T47D (cell line): ENCODE measurements around the gene TNIK.
A peak's percentile ranks its signal among the peaks of the same experiment; 100 is the strongest.

Experiments used
- DNase-seq, 2 experiments: peaks; one replicate each; pipeline versions ENCODE4 v3.0.0 to v3.0.0-alpha.2; 2011 to 2012; ENCODE audit warnings: low read depth in 1 of 2, low spot score in 1 of 2
- JUND ChIP-seq: IDR thresholded peaks from 2 replicates; pipeline ENCODE4 v1.6.1; 2012; ENCODE audit warnings: low read depth
- in situ Hi-C: cut with HindIII; loops from 2 replicates; pipeline ENCODE4 v1.10.0; 2016; ENCODE audit warnings: low sequenced_read_pairs, low pct_unique_long_range_greater_than_20kb

The TNIK gene

DNA sequence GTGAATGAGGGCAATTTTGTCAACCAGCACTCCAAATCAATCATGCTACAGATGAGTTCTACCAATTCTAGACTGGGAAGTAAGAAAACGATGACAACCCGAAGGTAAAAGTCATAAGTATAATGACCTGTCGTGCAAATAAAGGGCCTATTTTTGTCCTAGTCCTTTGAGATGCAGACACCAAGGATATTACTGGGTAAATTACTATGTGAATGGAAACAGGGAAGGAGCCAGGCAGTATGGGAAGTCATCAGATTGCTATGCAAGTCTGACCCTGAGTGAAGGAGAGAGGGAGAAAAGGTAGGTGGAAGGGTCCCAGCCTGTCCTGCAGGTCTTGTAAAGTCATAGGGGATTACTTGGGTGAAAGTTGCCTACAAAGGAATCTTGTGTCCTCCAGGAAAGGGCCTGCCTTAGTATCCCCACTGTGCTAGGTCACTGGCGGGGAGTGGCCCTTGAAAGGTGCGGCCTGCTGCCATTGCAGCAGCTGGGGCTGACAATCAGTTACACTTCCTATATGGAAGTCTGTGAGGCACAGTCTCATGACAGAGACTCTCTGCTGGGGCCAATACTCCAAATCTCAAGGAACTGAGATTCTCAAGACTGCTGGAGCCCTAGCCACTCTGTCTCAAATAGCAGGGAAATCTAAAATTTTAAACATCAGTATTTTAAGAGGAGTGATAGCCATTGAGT lies 283.8 kb downstream of the TNIK start:
- DNase-seq = no peak
- in situ Hi-C loops = no loop called here

GRCh38 chr3:171175741-171176234 lies 284.4 kb downstream of the TNIK start:
- in situ Hi-C loops = no loop called here
- TF ChIP-seq JUND = no peak
- DNase-seq = no peak

More for the DNA sequence above, 283.8 kb downstream of the TNIK start:
- TF ChIP-seq JUND = no peak

DNA sequence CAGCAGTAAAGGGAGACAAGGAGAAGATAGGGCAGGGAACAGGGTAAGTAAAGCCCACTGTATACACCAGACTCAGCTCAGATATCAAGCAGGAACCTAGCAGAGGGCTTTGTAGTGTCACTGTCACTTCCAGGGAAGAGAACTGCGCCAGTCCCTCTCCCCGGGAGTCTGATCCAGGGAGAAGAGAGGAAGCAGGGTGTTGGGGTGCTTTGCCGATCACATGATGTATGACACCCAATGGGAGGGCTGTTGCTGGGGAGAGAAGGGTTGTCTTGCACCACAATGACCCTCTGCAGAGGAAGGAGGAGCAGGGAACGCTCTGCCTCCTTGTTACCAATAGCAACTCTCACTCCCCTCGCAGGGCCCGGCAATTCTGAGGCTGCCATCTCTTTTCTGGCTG lies 286.5 kb downstream of the TNIK start:
- no peak for DNase-seq
- in situ Hi-C loops = no loop called here
- no peak for TF ChIP-seq JUND

- in situ Hi-C loops = no loop called here
- no peak for TF ChIP-seq JUND
- DNase-seq = peak in 1 of 2 experiments; percentile 33
Observed at GRCh38 chr3:171172070-171172469, 288.1 kb downstream of the TNIK start.

DNA sequence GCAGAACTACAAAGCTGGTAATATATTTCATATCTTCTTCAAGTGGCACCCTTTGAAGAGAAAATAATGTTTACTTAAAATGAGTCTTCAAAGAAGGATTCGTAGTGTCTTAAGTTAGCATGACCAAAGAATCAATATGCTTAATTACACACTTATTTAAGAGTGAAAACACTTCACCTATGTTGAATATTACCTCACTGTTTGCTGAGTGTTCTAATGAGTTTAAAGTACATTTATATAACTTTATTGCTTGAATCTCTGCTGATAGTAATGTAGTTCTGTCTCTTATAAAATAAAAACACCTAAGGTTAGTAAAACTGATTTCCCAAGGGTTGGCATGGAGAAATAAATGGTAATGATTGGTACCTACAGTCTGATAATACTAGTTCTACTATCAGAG lies 290.3 kb downstream of the TNIK start:
- DNase-seq = no peak
- TF ChIP-seq JUND = no peak
- in situ Hi-C loops = no loop called here

DNA sequence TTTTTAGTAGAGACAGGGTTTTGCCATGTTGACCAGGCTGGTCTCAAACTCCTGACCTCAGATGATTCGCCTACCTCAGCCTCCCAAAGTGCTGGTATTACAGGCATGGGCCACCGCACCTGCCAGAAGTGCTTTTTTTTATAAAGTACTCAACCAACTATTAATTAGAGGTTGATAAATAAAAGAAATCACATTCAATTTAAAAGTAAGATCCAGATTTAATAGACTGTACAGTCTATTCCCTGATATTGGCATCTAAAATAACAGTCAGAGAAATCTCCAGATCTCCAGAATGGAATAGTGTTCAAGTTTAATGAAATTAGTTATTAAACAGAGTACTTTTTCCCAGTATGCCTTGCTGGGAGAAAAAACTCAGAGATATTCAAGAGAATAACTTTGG lies 290.8 kb downstream of the TNIK start:
- no peak for DNase-seq
- TF ChIP-seq JUND = no peak
- in situ Hi-C loops = no loop called here

- in situ Hi-C loops = no loop called here
- TF ChIP-seq JUND = no peak
Observed at GRCh38 chr3:171168551-171168950, 291.7 kb downstream of the TNIK start.

DNA sequence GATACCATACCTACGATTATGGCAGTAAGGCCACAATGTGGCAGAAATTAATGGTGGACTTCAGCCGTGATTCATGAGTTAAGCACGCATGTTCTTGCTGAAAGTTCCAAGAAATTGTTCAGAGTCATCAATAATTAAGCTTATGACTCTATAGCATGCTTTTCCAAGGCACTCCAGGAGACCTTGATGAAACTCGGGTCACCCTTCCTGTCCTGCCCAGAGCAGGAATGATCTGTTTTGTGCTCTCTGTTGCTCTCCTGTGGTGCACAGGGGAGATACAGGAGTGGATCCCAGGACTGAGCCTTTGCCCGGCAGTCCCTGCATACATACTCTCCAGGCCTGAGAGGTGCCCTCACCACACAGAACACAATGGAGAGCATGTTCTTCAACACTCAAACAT lies 292.1 kb downstream of the TNIK start:
- in situ Hi-C loops = no loop called here
- peak; percentile 60 to 83 for DNase-seq
- no peak for TF ChIP-seq JUND

More at GRCh38 chr3:171168551-171168950, 291.7 kb downstream of the TNIK start:
- no peak for DNase-seq

DNA sequence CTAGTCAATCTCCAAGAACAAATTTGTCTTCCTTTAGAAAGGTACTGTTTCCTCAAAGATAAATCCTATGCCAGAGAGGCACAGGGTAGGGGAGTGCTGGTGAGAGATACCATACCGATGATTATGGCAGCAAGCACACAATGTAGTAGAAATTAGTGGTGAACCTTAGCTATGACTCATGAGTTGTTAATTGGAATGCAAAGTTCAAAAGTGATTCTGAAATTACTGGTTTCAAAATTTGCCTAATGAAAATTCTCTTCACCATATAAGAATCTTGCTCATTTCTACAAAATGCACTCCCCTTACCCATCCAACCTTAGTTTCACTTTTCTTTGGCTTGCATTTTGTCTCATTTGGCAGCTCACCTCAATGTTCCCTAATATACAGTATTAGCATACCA lies 294.2 kb downstream of the TNIK start:
- no peak for TF ChIP-seq JUND
- in situ Hi-C loops = no loop called here
- DNase-seq = no peak

DNA sequence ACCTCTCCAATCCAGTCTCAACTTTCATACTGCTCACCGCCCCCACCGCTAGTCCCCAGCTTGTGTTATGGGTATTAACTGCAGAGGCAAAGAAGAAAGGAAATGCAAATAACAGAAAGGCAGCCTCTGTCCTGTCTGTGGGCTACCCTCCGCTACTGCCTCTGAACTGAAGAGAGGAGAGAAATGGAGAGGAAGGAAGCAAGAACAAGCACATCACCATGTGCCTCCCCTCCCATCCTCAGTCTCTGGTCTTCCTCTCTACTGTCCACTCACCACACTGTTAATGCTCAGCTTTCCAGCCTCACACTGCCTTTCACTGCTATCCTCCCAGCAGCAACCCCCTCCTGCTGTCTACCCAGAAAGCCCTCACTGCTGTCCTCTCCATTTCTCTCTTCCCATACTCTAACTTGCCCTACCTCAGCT lies 294.7 kb downstream of the TNIK start:
- in situ Hi-C loops = no loop called here
- no peak for DNase-seq
- no peak for TF ChIP-seq JUND

DNA sequence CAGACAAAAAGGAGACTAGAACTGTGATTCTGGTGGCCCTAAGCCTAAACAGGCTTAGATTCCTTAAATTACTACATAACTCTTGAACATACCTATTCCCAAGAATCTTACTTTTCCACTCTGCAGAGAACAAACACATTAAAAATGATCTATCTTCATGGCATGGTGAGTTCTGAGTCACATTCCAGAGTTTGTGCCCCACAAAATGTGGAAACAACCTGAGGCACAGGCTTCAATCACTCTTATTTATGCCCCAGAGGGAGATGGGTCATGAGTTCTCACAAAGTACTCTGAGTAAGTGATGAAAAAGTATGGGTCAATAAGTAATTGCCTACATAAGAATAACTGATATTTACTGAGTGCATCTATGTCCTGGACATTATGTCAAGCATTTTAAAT lies 296.1 kb downstream of the TNIK start:
- in situ Hi-C loops = no loop called here
- DNase-seq = no peak
- TF ChIP-seq JUND = no peak

DNA sequence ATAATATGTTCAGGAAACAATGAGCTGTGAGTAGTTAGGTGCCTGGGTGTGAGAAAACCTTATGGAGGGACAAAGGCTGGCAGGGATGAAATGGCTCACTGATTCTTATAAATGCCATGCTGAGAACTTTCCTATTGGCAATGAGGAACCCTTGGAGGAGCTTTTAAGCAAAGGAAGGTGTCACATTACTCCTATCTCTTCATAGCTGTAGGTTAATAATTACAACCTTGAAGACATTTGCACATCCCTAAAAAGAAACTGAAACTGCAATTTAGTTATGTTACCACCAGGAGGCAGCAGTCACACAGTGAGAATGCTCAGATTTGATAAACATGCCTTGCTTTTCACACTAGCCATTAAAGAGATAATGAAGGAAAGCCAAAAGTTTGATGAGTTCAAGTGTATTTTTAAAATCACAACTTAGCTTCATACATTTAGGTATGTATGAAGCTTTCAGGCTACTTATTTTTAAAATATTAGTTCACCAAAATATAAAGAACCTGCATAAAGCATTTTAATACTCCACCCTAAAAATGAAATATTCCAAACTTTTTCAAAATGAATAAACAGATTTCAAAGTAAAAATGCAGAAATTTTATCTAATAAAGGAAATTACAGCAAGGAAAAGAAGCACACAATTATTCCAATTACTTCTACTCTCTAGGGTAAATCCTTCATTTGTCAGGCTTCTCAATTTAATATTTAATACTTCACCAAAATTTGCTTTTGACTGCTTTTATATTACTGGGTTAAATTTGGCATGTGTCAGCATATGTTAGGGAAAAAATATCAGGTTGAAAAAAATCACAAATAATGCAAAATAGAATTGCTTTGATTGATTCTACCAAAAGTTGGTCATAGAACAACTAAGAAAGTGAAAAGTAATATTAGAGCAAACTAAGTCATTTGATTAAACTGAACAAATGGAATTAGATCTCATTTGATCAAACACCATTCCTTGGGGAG lies 296.8 kb downstream of the TNIK start:
- no peak for TF ChIP-seq JUND
- in situ Hi-C loops = no loop called here

DNA sequence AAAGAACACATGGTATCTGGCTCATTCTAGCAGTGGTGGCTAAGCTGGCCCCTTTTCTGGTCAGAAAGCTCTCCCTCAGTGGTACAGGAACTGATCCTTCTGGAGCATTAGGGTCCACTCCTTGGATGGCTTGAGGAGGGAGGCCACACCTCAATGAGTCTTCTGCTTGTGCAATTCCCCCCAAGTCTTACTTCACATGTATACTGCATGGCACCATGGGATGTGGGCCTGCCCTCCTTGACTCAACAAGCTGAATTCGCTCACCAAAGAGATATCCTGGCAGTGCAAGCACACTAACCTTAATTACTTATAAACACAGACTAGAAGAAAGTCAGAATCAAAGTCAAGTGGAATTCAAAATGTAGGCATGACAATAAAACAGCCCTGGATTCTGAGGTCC lies 299.9 kb downstream of the TNIK start:
- no peak for TF ChIP-seq JUND
- in situ Hi-C loops = no loop called here
- DNase-seq = no peak

More for the DNA sequence above, 296.8 kb downstream of the TNIK start:
- DNase-seq = peak in 1 of 2 experiments; percentile 19

DNA sequence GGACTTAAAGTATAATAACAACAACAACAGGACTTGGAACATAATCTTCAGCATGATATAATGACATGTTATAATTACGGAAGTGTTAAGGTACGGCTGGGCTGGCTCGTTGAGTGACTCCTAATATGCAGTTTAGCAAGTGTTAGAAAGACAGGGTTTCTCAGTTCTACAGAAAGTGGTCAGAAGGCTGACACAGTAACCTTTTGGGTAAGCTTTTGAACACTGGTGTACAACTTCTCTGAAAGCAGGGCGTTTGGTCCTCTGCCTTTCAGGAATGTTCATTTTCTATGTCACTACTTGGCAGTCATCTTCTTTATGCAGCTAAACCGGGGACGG lies 300.4 kb downstream of the TNIK start:
- no peak for TF ChIP-seq JUND
- in situ Hi-C loops = no loop called here
- DNase-seq = no peak
